ENCODE data around the gene PRKCE. TPM values are rescaled to one million over a fixed set of nuclear protein-coding genes. Genes with fewer than 3 reads are reported as not detected.

The PRKCE gene
- total and polyA plus RNA-seq, 2 donors (not counting 1 experiment from before 2014, with no cell fraction given) = 23.6 to 271 TPM

DNA sequence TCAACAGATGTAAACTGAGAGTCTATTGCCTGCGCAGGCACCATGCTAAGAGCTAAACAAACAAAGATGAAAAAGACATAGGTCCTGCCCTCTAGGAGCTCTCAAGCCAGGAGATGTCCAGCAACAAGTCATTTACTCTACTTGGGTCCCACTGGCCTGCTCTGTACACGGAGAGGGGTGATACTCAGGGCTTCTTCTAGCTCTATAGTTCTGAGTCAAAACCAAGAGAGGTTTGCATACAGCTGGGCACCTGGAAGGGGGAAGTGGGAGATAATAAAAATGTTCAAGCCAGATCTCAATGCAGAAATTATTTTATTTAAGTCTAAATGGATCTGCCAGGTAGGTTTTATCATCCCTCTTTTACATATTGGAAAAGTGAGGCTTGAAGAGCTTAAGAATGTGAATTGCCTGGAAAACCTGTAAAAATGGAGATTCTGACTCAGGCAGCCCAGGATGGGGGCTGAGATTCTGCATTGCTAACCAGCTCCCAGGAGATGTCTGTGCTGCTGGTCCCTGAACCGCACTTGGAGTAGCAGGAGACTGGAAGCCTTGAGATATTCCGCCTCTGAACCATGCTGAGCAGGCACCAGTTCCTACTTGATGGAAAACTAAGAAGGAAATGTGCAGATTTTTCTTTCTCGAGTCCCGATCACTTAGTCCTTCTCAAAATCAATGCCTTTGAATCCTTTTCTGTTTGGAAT, 201.1 kb downstream of the PRKCE start:
- Histone ChIP-seq H3K4me2 (replicated peaks; ENCODE audit: low read depth, low read length, poor library complexity, severe bottlenecking) (peak overlapping the region; percentile 21), H3K4me1 (ENCODE audit: control insufficient read depth in 2 of 2, insufficient read depth in 2 of 2, low read length in 2 of 2) (peaks cover 22 to 26% of the 10 kb centered on the region in 2 donors), H3K4me3 (ENCODE audit: control extremely low read depth in 1 of 5, extremely low read depth in 1 of 5, insufficient read depth in 1 of 5, low read depth in 2 of 5, low read length in 4 of 5) (no peak overlapping the region), H3K27ac (ENCODE audit: low read length in 2 of 2) (no peak overlapping the region), H3K9me3 (ENCODE audit: control extremely low read depth in 1 of 3, control insufficient read depth in 2 of 3, insufficient read depth in 1 of 3, low read length in 2 of 3) (peaks cover 0 to 4% (median 0%) of the 10 kb centered on the region in 3 donors), H2AFZ (ENCODE audit: insufficient read depth, low read depth, low read length, poor library complexity, severe bottlenecking) (no peak overlapping the region), H3K9ac (ENCODE audit: low read length) (no peak overlapping the region), H4K20me1 (ENCODE audit: control insufficient read depth, insufficient read depth, low read length, poor library complexity, severe bottlenecking) (peaks cover 58% of the 10 kb centered on the region), H3K36me3 (replicated peaks in 1 of 2; ENCODE audit: control extremely low read depth in 1 of 2, control insufficient read depth in 1 of 2, extremely low read depth in 1 of 2, insufficient read depth in 2 of 2, low read length in 1 of 2) (no peaks in the 10 kb centered on the region), H3K27me3 (replicated peaks in 1 of 4; ENCODE audit: control extremely low read depth in 1 of 4, control insufficient read depth in 3 of 4, insufficient read depth in 4 of 4, low read length in 3 of 4) (no peaks in the 10 kb centered on the region), H3K79me2 (ENCODE audit: control insufficient read depth, insufficient read depth, low read length) (peaks cover 80% of the 10 kb centered on the region)
- peak overlapping the region; percentile 39 for H3K4me3 Mint-ChIP-seq
- DNase-seq (peak; percentile 23), ATAC-seq (ENCODE audit: low read depth) (peak; percentile 63)
- H3K4me1 Mint-ChIP-seq = peaks cover 51% of the 10 kb centered on the region
- CTCF ChIA-PET = interaction anchor here (1.0 kb wide), 1 partner anchor 73 kb away, joined by 3 read pairs; no protein-coding TSS in a partner anchor
- H3K9me3 Mint-ChIP-seq (ENCODE audit: insufficient read depth) = no peaks in the 10 kb centered on the region
- TF ChIP-seq, protein P1, sequence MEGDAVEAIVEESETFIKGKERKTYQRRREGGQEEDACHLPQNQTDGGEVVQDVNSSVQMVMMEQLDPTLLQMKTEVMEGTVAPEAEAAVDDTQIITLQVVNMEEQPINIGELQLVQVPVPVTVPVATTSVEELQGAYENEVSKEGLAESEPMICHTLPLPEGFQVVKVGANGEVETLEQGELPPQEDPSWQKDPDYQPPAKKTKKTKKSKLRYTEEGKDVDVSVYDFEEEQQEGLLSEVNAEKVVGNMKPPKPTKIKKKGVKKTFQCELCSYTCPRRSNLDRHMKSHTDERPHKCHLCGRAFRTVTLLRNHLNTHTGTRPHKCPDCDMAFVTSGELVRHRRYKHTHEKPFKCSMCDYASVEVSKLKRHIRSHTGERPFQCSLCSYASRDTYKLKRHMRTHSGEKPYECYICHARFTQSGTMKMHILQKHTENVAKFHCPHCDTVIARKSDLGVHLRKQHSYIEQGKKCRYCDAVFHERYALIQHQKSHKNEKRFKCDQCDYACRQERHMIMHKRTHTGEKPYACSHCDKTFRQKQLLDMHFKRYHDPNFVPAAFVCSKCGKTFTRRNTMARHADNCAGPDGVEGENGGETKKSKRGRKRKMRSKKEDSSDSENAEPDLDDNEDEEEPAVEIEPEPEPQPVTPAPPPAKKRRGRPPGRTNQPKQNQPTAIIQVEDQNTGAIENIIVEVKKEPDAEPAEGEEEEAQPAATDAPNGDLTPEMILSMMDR (IDR thresholded peaks at IDR 0.05) = no peak
- no peak for TF ChIP-seq EZH2 (IDR thresholded peaks at IDR 0.05; ENCODE audit: borderline replicate concordance, insufficient read depth, low read depth, low read length, poor library complexity, severe bottlenecking)
- intact Hi-C loops (cut with micrococcal nuclease) = no loop called here
- 87% methylated on average over 3 of the region's 6 CpGs for WGBS (ENCODE audit: insufficient coverage)
- peak overlapping the region; percentile 42 for H3K27ac Mint-ChIP-seq
- no peaks in the 10 kb centered on the region for H3K27me3 Mint-ChIP-seq
- POLR2A ChIA-PET = interaction anchor here (0.8 kb wide), 1 partner anchor 61 kb away, joined by 3 read pairs; no protein-coding TSS in a partner anchor

DNA sequence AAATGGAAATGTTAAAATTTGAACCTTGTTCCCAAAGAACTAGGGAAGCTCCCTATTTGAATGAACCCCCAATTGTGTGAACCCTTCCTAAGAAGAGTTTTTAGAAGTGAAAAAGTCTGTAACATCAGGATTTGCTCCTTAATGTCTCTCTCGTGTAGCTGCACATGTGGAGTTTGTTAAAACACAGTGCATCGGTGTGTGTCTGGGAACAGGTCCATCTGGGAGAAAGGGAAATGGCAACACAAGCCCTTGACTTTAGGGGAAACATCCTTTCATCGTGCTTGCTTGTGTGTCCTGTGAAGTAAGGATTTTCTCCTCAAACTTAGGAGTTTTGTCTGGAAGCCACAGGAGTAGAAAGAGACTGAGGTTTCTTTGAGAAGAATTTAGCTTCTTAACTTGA, 203.9 kb downstream of the PRKCE start:
- Histone ChIP-seq H3K79me2 (ENCODE audit: control insufficient read depth, insufficient read depth, low read length) (peaks cover 75% of the 10 kb centered on the region), H3K4me1 (ENCODE audit: control insufficient read depth in 2 of 2, insufficient read depth in 2 of 2, low read length in 2 of 2) (peaks cover 40% of the 10 kb centered on the region in 2 donors), H2AFZ (ENCODE audit: insufficient read depth, low read depth, low read length, poor library complexity, severe bottlenecking) (no peak overlapping the region), H3K9me3 (ENCODE audit: control extremely low read depth in 1 of 3, control insufficient read depth in 2 of 3, insufficient read depth in 1 of 3, low read length in 2 of 3) (peaks cover 0 to 4% (median 0%) of the 10 kb centered on the region in 3 donors), H3K27me3 (replicated peaks in 1 of 4; ENCODE audit: control extremely low read depth in 1 of 4, control insufficient read depth in 3 of 4, insufficient read depth in 4 of 4, low read length in 3 of 4) (no peaks in the 10 kb centered on the region), H3K36me3 (replicated peaks in 1 of 2; ENCODE audit: control extremely low read depth in 1 of 2, control insufficient read depth in 1 of 2, extremely low read depth in 1 of 2, insufficient read depth in 2 of 2, low read length in 1 of 2) (no peaks in the 10 kb centered on the region), H3K4me2 (replicated peaks; ENCODE audit: low read depth, low read length, poor library complexity, severe bottlenecking) (no peak overlapping the region), H3K4me3 (ENCODE audit: control extremely low read depth in 1 of 5, extremely low read depth in 1 of 5, insufficient read depth in 1 of 5, low read depth in 2 of 5, low read length in 4 of 5) (no peak overlapping the region), H3K27ac (ENCODE audit: low read length in 2 of 2) (no peak overlapping the region), H3K9ac (ENCODE audit: low read length) (no peak overlapping the region), H4K20me1 (ENCODE audit: control insufficient read depth, insufficient read depth, low read length, poor library complexity, severe bottlenecking) (peaks cover 55% of the 10 kb centered on the region)
- Mint-ChIP-seq H3K27ac (no peak overlapping the region), H3K4me1 (peaks cover 59% of the 10 kb centered on the region), H3K9me3 (ENCODE audit: insufficient read depth) (no peaks in the 10 kb centered on the region), H3K27me3 (no peaks in the 10 kb centered on the region), H3K4me3 (no peak overlapping the region)
- no peak for DNase-seq
- TF ChIP-seq, protein P1 (IDR thresholded peaks at IDR 0.05) = no peak
- no peak for TF ChIP-seq EZH2 (IDR thresholded peaks at IDR 0.05; ENCODE audit: borderline replicate concordance, insufficient read depth, low read depth, low read length, poor library complexity, severe bottlenecking)
- no peak for ATAC-seq (ENCODE audit: low read depth)
- WGBS (ENCODE audit: insufficient coverage) = 74% methylated on average over 3 of the region's 3 CpGs
- ChIA-PET CTCF (interaction anchor here (1.1 to 2.1 kb wide), 2 partner anchors 76 to 206 kb away, joined by 3 to 5 read pairs; no protein-coding TSS in a partner anchor), POLR2A (no interaction called here)
- intact Hi-C loops (cut with micrococcal nuclease) = no loop called here
